Measurements from ENCODE around the gene RRH.

RRH gene

DNA sequence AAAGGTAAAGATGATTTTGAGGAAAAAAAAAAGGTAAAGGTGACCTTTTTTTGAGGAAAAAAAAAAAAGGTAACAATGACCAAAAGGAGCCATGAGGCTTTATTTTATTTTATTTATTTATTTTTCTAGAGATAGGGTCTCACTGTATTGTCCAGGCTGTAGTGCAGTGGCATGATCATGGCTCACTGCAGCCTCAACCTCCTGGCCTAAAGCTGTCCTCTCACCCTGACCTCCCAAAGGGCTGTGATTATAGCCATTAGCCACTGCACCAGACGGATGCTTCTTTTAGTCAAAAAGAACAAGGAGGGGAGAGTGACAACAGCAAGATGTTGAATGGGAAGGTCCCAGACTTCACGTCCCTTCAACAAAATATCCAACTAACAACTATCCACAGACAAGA, 50.6 kb downstream of the RRH start:
- no peaks in the 10 kb centered on the region for H4K20me1 ChIP-seq (ENCODE audit: control insufficient read depth, insufficient read depth, low read depth, low read length)
- no peaks in the 10 kb centered on the region for H3K9me3 ChIP-seq (ENCODE audit: control insufficient read depth, insufficient read depth, low read length)
- H3K27me3 ChIP-seq (ENCODE audit: control insufficient read depth, low read length) = no peaks in the 10 kb centered on the region
- H3K4me3 ChIP-seq (ENCODE audit: low read length) = no peak overlapping the region
- H3K4me2 ChIP-seq (ENCODE audit: low read length) = no peak overlapping the region
- no peaks in the 10 kb centered on the region for H3K4me1 ChIP-seq (ENCODE audit: control insufficient read depth, low read length)
- H3F3A ChIP-seq (ENCODE audit: control insufficient read depth, insufficient read depth) = no peaks in the 10 kb centered on the region
- no peak for TF ChIP-seq EZH2phosphoT487 (IDR thresholded peaks at IDR 0.05; ENCODE audit: borderline replicate concordance, low read length)
- TF ChIP-seq, protein P1, sequence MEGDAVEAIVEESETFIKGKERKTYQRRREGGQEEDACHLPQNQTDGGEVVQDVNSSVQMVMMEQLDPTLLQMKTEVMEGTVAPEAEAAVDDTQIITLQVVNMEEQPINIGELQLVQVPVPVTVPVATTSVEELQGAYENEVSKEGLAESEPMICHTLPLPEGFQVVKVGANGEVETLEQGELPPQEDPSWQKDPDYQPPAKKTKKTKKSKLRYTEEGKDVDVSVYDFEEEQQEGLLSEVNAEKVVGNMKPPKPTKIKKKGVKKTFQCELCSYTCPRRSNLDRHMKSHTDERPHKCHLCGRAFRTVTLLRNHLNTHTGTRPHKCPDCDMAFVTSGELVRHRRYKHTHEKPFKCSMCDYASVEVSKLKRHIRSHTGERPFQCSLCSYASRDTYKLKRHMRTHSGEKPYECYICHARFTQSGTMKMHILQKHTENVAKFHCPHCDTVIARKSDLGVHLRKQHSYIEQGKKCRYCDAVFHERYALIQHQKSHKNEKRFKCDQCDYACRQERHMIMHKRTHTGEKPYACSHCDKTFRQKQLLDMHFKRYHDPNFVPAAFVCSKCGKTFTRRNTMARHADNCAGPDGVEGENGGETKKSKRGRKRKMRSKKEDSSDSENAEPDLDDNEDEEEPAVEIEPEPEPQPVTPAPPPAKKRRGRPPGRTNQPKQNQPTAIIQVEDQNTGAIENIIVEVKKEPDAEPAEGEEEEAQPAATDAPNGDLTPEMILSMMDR (IDR thresholded peaks at IDR 0.05; ENCODE audit: low read depth, low read length, poor library complexity, severe bottlenecking) = no peak
- no peaks in the 10 kb centered on the region for H3K79me2 ChIP-seq (ENCODE audit: control insufficient read depth, low read length)
- H3K36me3 ChIP-seq (ENCODE audit: control insufficient read depth, low read length) = no peaks in the 10 kb centered on the region
- no peak overlapping the region for H3K27ac ChIP-seq (ENCODE audit: low read depth, low read length)
- no peaks in the 10 kb centered on the region for H3K9me2 ChIP-seq (replicated peaks; ENCODE audit: control insufficient read depth, low read length)

- no peaks in the 10 kb centered on the region for H3K4me1 ChIP-seq (ENCODE audit: control insufficient read depth, low read length)
- H3K4me2 ChIP-seq (ENCODE audit: low read length) = no peak overlapping the region
- H3K27me3 ChIP-seq (ENCODE audit: control insufficient read depth, low read length) = no peaks in the 10 kb centered on the region
- H3K9me3 ChIP-seq (ENCODE audit: control insufficient read depth, insufficient read depth, low read length) = no peaks in the 10 kb centered on the region
- no peaks in the 10 kb centered on the region for H3K36me3 ChIP-seq (ENCODE audit: control insufficient read depth, low read length)
- H3K27ac ChIP-seq (ENCODE audit: low read depth, low read length) = no peak overlapping the region
- TF ChIP-seq EZH2phosphoT487 (IDR thresholded peaks at IDR 0.05; ENCODE audit: borderline replicate concordance, low read length) = no peak
- TF ChIP-seq, protein P1 (IDR thresholded peaks at IDR 0.05; ENCODE audit: low read depth, low read length, poor library complexity, severe bottlenecking) = no peak
- H3F3A ChIP-seq (ENCODE audit: control insufficient read depth, insufficient read depth) = no peaks in the 10 kb centered on the region
- no peaks in the 10 kb centered on the region for H4K20me1 ChIP-seq (ENCODE audit: control insufficient read depth, insufficient read depth, low read depth, low read length)
- H3K4me3 ChIP-seq (ENCODE audit: low read length) = no peak overlapping the region
- H3K79me2 ChIP-seq (ENCODE audit: control insufficient read depth, low read length) = no peaks in the 10 kb centered on the region
- no peaks in the 10 kb centered on the region for H3K9me2 ChIP-seq (replicated peaks; ENCODE audit: control insufficient read depth, low read length)
Observed at GRCh38 chr4:109879081-109879480, 51.3 kb downstream of the RRH start.

DNA sequence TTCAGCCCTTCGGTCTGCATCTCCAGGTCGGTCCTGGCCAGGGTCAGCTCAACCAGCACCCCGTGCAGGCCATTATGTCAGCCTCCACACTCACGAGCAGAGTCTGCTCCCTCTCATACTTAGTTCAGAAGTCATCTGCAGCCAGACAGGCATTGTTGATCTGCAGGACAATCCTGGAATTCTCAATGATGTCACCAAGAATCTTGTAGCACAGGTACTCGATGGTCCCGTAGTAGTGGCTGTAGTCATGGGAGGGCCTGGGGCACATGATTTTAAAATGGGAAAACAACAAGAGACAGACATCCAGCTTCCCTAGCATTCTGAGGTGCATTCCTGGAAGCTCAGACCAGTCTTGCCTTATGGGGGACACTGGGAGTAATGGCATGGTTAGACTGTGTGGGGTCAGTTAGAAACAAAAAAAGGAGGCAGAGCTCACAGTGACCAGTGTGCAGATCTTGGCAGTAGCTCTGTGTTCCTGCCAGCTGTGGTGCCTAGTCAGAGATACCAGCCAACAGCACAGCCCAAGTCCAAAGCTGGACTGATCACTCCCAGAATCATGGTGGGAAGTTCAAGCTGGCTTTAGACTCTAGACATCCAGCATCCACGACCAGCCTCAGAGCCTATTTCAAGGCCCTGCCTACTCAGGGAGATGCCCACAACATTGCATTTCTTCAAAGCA, 52.0 kb downstream of the RRH start:
- H3K4me2 ChIP-seq (ENCODE audit: low read length) = no peak overlapping the region
- H3K9me2 ChIP-seq (replicated peaks; ENCODE audit: control insufficient read depth, low read length) = no peaks in the 10 kb centered on the region
- H4K20me1 ChIP-seq (ENCODE audit: control insufficient read depth, insufficient read depth, low read depth, low read length) = no peaks in the 10 kb centered on the region
- H3K36me3 ChIP-seq (ENCODE audit: control insufficient read depth, low read length) = no peaks in the 10 kb centered on the region
- H3K4me1 ChIP-seq (ENCODE audit: control insufficient read depth, low read length) = no peaks in the 10 kb centered on the region
- H3K27ac ChIP-seq (ENCODE audit: low read depth, low read length) = no peak overlapping the region
- H3F3A ChIP-seq (ENCODE audit: control insufficient read depth, insufficient read depth) = no peaks in the 10 kb centered on the region
- H3K9me3 ChIP-seq (ENCODE audit: control insufficient read depth, insufficient read depth, low read length) = no peaks in the 10 kb centered on the region
- no peaks in the 10 kb centered on the region for H3K79me2 ChIP-seq (ENCODE audit: control insufficient read depth, low read length)
- TF ChIP-seq EZH2phosphoT487 (IDR thresholded peaks at IDR 0.05; ENCODE audit: borderline replicate concordance, low read length) = no peak
- TF ChIP-seq, protein P1 (IDR thresholded peaks at IDR 0.05; ENCODE audit: low read depth, low read length, poor library complexity, severe bottlenecking) = no peak
- H3K27me3 ChIP-seq (ENCODE audit: control insufficient read depth, low read length) = no peaks in the 10 kb centered on the region
- no peak overlapping the region for H3K4me3 ChIP-seq (ENCODE audit: low read length)
